RWPE2 (cell line): ENCODE data around the gene NCOA6.

Source experiments
- ATAC-seq: fragments of 200-7000 bp; cut with Tn5 transposase; 3 replicates; pipeline ENCODE4 v1.9.1; 2021; ENCODE audit warnings: low read depth
- DNase-seq: peaks from one replicate; pipeline ENCODE4 v3.0.0-alpha.2; 2020; ENCODE audit warnings: low spot score
- H3K27ac ChIP-seq: fragments of 450-650 bp; 2 replicates; pipeline ENCODE4 v1.5.1; 2017; ENCODE audit warnings: mild to moderate bottlenecking; ENCODE audit not compliant: poor library complexity, severe bottlenecking
- H3K27me3 ChIP-seq: fragments of 250-450 bp; sonication (Bioruptor Pico); 2 replicates; pipeline ENCODE4 v1.5.1; 2021; ENCODE audit warnings: mild to moderate bottlenecking, moderate library complexity; ENCODE audit not compliant: insufficient read depth, poor library complexity, severe bottlenecking
- H3K36me3 ChIP-seq: fragments of 250-450 bp; sonication (Bioruptor Pico); 2 replicates; pipeline ENCODE4 v1.5.1; 2020; ENCODE audit warnings: low read depth, mild to moderate bottlenecking, moderate library complexity
- H3K4me1 ChIP-seq: fragments of 250-450 bp; sonication (Bioruptor Pico); 2 replicates; pipeline ENCODE4 v1.5.1; 2021; ENCODE audit warnings: mild to moderate bottlenecking, moderate library complexity; ENCODE audit not compliant: insufficient read depth, poor library complexity, severe bottlenecking
- H3K4me3 ChIP-seq: fragments of 250-450 bp; sonication (Bioruptor Pico); 2 replicates; pipeline ENCODE4 v1.5.1; 2021; ENCODE audit warnings: mild to moderate bottlenecking, moderate library complexity; ENCODE audit not compliant: severe bottlenecking
- H3K9me3 ChIP-seq: fragments of 250-450 bp; sonication (Bioruptor Pico); 2 replicates; pipeline ENCODE4 v1.5.1; 2021; ENCODE audit warnings: mild to moderate bottlenecking, moderate library complexity; ENCODE audit not compliant: severe bottlenecking
- CTCF ChIP-seq: fragments of 450-650 bp; IDR thresholded peaks from one replicate; pipeline ENCODE4 v1.5.1; 2017; ENCODE audit warnings: mild to moderate bottlenecking, moderate library complexity; ENCODE audit not compliant: poor library complexity, severe bottlenecking

The NCOA6 gene

GRCh38 chr20:34849778-34850177, 24.3 kb upstream of the NCOA6 start:
- H3K27ac ChIP-seq, result no peak overlapping the region
- no peak overlapping the region for H3K4me3 ChIP-seq
- no peaks in the 10 kb centered on the region for H3K27me3 ChIP-seq
- DNase-seq (no peak), ATAC-seq (no peak)
- H3K9me3 ChIP-seq, result no peaks in the 10 kb centered on the region
- TF ChIP-seq CTCF, result no peak
- peaks cover 4% of the 10 kb centered on the region; the same call in 1 of the 2 replicates for H3K36me3 ChIP-seq
- H3K4me1 ChIP-seq, result no peaks in the 10 kb centered on the region

- Histone ChIP-seq H3K27ac (no peak overlapping the region), H3K9me3 (no peaks in the 10 kb centered on the region), H3K36me3 (peaks cover 4% of the 10 kb centered on the region; the same call in 1 of the 2 replicates), H3K27me3 (no peaks in the 10 kb centered on the region), H3K4me3 (no peak overlapping the region), H3K4me1 (no peaks in the 10 kb centered on the region)
- no peak for TF ChIP-seq CTCF
- DNase-seq, result no peak
- ATAC-seq, result no peak
Measured at GRCh38 chr20:34848597-34848996, 23.1 kb upstream of the NCOA6 start.

GRCh38 chr20:34843421-34843820, 18.0 kb upstream of the NCOA6 start:
- Histone ChIP-seq H3K27me3 (no peaks in the 10 kb centered on the region), H3K36me3 (no peaks in the 10 kb centered on the region), H3K4me3 (no peak overlapping the region), H3K9me3 (no peaks in the 10 kb centered on the region), H3K4me1 (no peaks in the 10 kb centered on the region), H3K27ac (no peak overlapping the region)
- TF ChIP-seq CTCF, result no peak
- ATAC-seq, result no peak
- no peak for DNase-seq

GRCh38 chr20:34842143-34842542, 16.7 kb upstream of the NCOA6 start:
- no peak for TF ChIP-seq CTCF
- no peaks in the 10 kb centered on the region for H3K27me3 ChIP-seq
- no peak overlapping the region for H3K27ac ChIP-seq
- DNase-seq (no peak), ATAC-seq (no peak)
- H3K9me3 ChIP-seq, result no peaks in the 10 kb centered on the region
- H3K4me1 ChIP-seq, result no peaks in the 10 kb centered on the region
- H3K4me3 ChIP-seq, result no peak overlapping the region
- no peaks in the 10 kb centered on the region for H3K36me3 ChIP-seq

GRCh38 chr20:34834459-34834893, 9.0 kb upstream of the NCOA6 start:
- ATAC-seq (peak; percentile 62), DNase-seq (no peak)
- Histone ChIP-seq H3K4me3 (no peak overlapping the region), H3K9me3 (no peaks in the 10 kb centered on the region), H3K27me3 (peaks cover 17% of the 10 kb centered on the region), H3K4me1 (no peaks in the 10 kb centered on the region), H3K27ac (no peak overlapping the region), H3K36me3 (no peaks in the 10 kb centered on the region)
- peak; percentile 96 for TF ChIP-seq CTCF
